ENCODE data around the gene CHCHD3. TPM values are rescaled to one million over a fixed set of nuclear protein-coding genes. Genes with fewer than 3 reads are reported as not detected.

CHCHD3 gene
- total and polyA plus RNA-seq, 2 donors from 2014 or later, result 53.9 to 77.3 TPM

GRCh38 chr7:132751244-132751647, 330.6 kb downstream of the CHCHD3 start:
- H3K36me3 ChIP-seq (ENCODE audit: control insufficient read depth in 2 of 3, insufficient read depth in 3 of 3, low read length in 3 of 3), result no peaks in the 10 kb centered on the region
- H3K9ac ChIP-seq (ENCODE audit: low read length in 3 of 3), result no peak overlapping the region
- H3K4me3 ChIP-seq (ENCODE audit: low read length in 3 of 3), result no peak overlapping the region
- FAIRE-seq, result no peak
- no peak overlapping the region for H3K27ac ChIP-seq (ENCODE audit: low read depth in 2 of 2, low read length in 2 of 2)
- no peaks in the 10 kb centered on the region for H3K4me1 ChIP-seq (ENCODE audit: control insufficient read depth in 2 of 3, insufficient read depth in 2 of 3, low read depth in 1 of 3, low read length in 3 of 3)
- intact Hi-C loops (cut with DNase I), result no loop called here
- H3K27me3 ChIP-seq (ENCODE audit: control insufficient read depth, insufficient read depth, low read length), result no peaks in the 10 kb centered on the region
- no peak for DNase-seq
- no peaks in the 10 kb centered on the region for H3K9me3 ChIP-seq (ENCODE audit: control insufficient read depth in 2 of 3, insufficient read depth in 1 of 3, low read length in 3 of 3)
- TF ChIP-seq CTCF (IDR thresholded peaks at IDR 0.05; ENCODE audit: borderline replicate concordance, extremely low read depth, insufficient read depth), result no peak

GRCh38 chr7:132750530-132751217, 331.2 kb downstream of the CHCHD3 start:
- no peaks in the 10 kb centered on the region for H3K36me3 ChIP-seq (ENCODE audit: control insufficient read depth in 2 of 3, insufficient read depth in 3 of 3, low read length in 3 of 3)
- intact Hi-C loops (cut with DNase I), result no loop called here
- DNase-seq, result peak in 3 of 5 donors; percentile 28 to 57 (median 56)
- no peak overlapping the region for H3K27ac ChIP-seq (ENCODE audit: low read depth in 2 of 2, low read length in 2 of 2)
- no peak for FAIRE-seq
- H3K27me3 ChIP-seq (ENCODE audit: control insufficient read depth, insufficient read depth, low read length), result no peaks in the 10 kb centered on the region
- no peak overlapping the region for H3K4me3 ChIP-seq (ENCODE audit: low read length in 3 of 3)
- no peaks in the 10 kb centered on the region for H3K4me1 ChIP-seq (ENCODE audit: control insufficient read depth in 2 of 3, insufficient read depth in 2 of 3, low read depth in 1 of 3, low read length in 3 of 3)
- H3K9me3 ChIP-seq (ENCODE audit: control insufficient read depth in 2 of 3, insufficient read depth in 1 of 3, low read length in 3 of 3), result no peaks in the 10 kb centered on the region
- TF ChIP-seq CTCF (IDR thresholded peaks at IDR 0.05; ENCODE audit: borderline replicate concordance, extremely low read depth, insufficient read depth), result no peak
- H3K9ac ChIP-seq (ENCODE audit: low read length in 3 of 3), result no peak overlapping the region

GRCh38 chr7:132750096-132750495, 331.8 kb downstream of the CHCHD3 start:
- no peaks in the 10 kb centered on the region for H3K4me1 ChIP-seq (ENCODE audit: control insufficient read depth in 2 of 3, insufficient read depth in 2 of 3, low read depth in 1 of 3, low read length in 3 of 3)
- H3K27me3 ChIP-seq (ENCODE audit: control insufficient read depth, insufficient read depth, low read length), result no peaks in the 10 kb centered on the region
- no peak for FAIRE-seq
- TF ChIP-seq CTCF (IDR thresholded peaks at IDR 0.05; ENCODE audit: borderline replicate concordance, extremely low read depth, insufficient read depth), result no peak
- no peaks in the 10 kb centered on the region for H3K36me3 ChIP-seq (ENCODE audit: control insufficient read depth in 2 of 3, insufficient read depth in 3 of 3, low read length in 3 of 3)
- H3K9ac ChIP-seq (ENCODE audit: low read length in 3 of 3), result no peak overlapping the region
- no peaks in the 10 kb centered on the region for H3K9me3 ChIP-seq (ENCODE audit: control insufficient read depth in 2 of 3, insufficient read depth in 1 of 3, low read length in 3 of 3)
- H3K27ac ChIP-seq (ENCODE audit: low read depth in 2 of 2, low read length in 2 of 2), result no peak overlapping the region
- intact Hi-C loops (cut with DNase I), result no loop called here
- peak in 1 of 5 donors; percentile 13 for DNase-seq
- no peak overlapping the region for H3K4me3 ChIP-seq (ENCODE audit: low read length in 3 of 3)

Data from kidney (tissue), 14 donors.